GM20431 (cell line): ENCODE data around the gene ATP7B.
"Not testable (repeated sequence)": the region's sequence is repeated elsewhere in the genome, so short reads cannot be mapped to it uniquely, and the experiment has no call there.

Experiments used
- in situ Hi-C: fragments of 300-500 bp; cut with MseI, MboI; formaldehyde crosslinking; loops from one replicate; pipeline ENCODE4 v1.15.0; 2020; ENCODE audit warnings: low sequenced_read_pairs; ENCODE audit not compliant: unreplicated experiment

The ATP7B gene

DNA sequence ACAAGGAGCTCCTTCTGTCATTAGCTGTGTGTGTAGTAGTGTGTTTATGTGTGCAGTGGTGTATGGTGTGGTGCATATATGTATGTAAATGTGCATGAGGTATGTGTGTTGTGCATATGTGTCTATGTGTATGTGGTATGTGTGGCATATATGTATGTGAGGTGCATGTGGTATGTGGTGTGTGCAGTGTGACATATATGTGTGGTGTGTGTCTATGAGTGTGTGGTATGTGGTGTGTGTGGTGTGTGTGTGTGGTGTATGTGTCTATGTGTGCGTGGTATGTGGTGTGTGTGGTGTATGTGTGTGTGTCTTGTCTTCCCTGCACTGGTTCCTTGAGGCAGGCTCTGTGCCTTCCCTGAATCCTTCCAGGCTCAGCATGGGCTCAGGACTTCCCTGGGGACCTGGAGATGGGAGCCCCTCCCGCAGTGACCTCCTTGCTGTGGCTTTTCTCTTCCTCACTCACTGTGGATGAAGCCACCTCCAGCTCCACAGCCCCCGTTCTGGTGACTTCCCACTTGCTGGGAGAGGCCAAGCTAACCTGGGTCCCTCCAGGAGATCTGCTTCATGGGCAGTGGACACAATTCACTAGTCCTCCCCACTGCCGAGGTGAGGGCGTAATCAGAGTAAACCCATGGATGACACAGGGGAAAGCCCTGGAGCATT, 85.3 kb downstream of the ATP7B start:
- in situ Hi-C loops, result no loop called here

DNA sequence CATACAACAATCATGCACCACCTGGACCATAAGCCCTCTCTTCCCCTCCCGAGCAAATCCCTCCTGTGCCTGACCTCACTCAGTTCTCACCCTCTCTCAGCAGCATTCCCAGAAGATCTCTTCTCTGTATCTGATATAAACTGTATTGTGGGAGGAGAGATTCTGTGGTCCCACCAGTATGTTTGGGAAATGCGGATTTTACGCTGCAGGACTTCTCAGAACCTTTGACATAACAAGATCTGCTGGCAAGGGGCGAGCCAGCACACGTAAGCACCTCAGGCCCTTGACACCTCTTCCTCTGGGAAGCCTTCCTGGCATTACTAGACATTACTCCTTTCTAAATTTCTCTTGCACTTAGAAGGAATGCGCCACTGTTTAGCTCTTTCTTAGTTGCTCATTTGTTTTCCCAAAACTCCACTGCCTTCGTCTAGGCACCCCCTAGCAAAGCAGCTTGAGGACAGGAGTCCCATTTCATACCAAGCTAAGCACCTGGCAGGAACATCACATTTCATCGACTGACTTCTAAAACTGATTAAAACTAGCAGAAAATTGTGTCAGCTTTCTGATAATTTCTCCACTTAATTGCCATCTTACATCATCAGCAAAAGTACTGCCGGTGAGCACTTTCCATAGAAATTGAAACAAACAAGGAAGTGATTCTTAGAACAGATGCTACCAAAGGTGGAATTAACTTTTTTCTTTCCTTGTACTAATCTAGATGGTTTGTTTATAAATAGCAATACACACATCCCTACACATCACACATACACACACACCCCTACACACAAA, 86.3 kb downstream of the ATP7B start:
- in situ Hi-C loops, result no loop called here

DNA sequence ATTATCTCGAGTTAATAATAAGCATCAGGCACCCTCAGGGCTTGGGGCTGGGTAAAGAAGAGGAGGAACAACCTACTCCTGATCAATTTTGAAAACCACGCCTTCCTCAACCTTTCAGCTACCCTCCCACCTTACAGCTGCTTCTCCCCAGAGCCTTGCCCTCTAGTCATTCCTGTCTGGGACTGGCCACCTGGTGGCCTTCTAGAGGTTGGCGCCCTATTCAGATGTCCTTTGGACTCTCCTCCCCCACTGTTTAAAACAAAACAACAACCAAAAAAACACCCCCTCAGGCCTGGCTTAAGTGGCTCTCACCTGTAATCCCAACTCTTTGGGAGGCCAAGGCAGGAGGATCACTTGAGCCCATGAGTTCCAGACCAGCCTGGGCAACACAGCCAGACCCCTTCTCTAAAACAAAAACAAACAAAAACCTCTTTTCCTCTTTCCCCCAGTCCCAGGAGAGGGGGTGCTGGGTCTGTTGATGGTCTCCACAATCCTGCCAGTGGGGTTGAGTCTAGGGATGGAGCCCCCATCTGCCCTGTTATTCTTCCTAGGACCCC, 87.2 kb downstream of the ATP7B start:
- in situ Hi-C loops, result no loop called here

DNA sequence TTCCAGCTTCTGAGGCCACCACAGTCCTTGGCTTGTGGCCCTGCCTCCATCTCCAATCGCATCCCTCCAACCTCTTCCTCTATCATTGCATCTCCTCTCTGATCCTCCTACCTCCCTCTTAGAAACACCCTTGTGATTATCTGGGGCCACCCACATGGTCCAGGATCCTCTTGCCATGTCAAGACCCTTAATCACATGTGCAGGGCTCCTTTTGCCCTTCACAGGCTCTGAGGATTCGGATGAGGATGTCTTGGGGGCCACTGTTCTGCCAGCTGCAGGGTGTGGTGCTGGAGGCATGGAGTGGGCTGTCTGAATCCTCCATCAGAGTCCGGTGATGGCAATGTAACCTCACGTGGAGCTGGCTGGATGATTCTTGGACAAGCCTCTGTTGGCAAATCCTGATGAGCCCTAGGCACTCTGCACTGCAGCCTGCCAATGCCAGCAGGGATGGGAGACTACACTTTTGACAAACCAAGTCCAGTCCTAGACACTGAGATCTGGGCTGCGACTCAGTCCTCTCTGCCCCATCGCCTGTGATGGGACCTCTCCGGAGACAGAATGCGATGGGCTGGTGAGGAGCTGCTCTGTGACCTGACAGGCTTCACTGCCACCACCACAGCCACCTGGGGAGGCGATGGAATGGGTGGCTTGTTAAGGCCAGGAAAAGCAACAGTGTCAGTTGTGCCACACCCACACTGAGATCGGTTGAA, 88.3 kb downstream of the ATP7B start:
- in situ Hi-C loops, result no loop called here

DNA sequence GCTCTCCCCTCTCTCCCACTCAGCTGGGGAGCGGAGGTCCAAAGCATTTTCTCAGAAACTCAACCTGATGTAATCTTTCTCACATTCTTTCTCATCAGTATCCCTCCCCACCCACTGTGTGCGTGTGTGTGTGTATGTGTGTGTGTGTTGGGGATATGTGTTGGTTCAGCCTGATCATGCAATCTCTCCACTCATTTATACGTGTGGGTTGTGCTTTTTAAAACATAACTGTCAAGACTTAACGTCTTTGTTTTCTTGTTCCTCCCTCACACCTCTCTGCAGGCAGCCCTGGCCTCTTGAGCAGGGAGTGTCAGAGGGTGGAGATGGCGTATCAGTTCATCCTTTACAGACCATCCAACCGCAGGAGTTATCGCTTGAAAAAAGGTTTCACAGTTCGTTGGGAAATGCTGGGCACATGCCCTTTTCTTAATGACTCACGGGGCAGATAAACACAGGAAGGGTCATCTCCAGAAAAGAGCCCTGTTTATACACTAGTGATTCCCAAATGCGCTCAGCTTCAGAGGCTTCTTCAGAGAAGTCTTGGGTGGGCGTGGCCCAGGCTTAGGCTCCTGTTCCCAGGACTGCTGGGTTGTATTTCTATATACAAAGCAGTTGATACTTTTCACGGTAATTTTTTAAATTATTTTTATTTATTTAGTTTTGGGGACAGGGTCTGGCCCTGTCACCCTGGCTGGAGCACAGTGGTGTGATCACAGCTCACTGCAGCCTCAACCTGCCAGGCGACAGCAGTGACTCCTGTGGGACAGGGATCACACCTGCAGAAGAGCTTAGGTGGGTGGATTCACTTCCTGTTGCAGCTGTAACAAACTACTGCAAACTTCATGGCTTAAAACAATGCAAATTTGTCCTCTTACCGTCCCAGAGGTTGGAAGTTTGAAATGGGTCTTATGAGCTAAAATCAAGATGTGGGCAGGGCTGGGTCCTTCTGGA, 89.2 kb downstream of the ATP7B start:
- in situ Hi-C loops, result no loop called here

DNA sequence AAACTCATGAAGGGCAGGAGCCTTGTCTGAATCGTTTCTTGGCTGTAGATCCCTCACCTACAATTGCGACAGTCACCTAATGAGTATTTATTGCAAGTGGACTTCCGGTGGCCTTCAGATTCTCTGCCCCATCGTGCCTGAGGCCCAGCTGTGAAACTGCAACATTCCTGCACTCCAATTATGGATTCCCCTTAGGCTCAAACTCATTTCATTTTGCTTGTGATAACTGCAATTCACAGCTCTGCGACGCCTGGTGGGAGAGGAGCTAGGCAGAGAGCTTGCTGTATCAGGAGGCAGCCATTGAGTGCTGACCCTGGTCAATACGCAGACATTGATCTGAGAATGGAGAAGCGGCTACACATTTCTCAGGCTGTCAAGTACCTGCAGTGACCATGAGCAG, 90.5 kb downstream of the ATP7B start:
- in situ Hi-C loops, result no loop called here

DNA sequence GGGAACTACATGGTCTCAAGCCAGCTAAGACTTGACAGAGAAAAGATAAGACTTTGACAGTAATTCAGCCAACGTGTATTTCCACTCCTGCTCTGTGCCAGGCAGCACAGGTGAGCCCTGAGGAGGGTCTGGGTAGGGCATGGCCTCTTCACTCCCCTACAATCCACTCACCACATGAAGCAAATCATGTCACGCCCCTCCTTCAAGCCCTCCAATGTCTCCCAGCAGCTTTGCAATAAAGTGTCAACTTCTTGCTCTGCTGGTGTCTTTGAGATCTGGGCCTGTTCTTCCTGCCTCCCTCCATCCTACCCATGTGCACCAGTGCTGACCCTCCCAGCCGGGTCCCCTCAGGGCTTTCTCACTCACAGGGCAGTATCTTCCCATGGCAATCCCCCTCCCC, 91.0 kb downstream of the ATP7B start:
- in situ Hi-C loops, result no loop called here

DNA sequence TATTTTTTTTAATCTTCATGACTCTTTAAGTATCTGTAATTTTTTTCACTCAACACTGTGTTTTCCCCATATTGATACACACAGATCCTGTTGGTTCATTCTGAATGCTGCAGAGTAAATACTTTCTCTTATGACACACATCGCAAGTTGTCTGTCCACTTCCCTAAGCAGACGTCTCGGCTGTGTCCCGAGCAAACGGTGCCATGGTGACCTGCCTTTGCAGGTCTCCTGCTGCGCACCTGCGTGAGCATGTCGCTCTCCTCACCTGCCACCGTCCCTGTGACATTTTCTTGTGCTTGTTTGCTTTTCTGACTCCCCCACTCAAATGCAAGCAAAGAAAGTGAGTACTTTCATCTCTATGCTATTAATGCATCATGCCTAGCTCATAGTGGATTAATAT, 91.7 kb downstream of the ATP7B start:
- in situ Hi-C loops, result no loop called here

DNA sequence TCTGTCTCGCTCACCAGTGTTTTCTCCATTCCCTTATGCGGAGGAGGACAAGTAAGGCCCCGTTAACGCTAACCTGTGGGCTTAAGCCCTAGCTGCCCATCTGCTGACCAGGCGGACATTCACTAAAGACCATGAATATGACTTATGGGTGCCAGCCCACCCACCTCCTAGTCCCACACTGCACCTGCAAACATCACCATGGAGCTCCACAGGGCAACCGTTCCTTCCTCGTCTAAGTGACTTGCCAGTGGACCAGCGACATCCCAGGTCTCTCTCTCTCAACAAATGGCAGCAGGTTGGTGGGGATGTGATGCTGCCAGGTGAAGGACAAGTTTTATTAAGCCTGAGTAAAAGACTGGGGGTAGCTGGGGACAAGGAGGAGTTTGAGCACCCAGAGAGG, 94.3 kb downstream of the ATP7B start:
- in situ Hi-C loops, result no loop called here

DNA sequence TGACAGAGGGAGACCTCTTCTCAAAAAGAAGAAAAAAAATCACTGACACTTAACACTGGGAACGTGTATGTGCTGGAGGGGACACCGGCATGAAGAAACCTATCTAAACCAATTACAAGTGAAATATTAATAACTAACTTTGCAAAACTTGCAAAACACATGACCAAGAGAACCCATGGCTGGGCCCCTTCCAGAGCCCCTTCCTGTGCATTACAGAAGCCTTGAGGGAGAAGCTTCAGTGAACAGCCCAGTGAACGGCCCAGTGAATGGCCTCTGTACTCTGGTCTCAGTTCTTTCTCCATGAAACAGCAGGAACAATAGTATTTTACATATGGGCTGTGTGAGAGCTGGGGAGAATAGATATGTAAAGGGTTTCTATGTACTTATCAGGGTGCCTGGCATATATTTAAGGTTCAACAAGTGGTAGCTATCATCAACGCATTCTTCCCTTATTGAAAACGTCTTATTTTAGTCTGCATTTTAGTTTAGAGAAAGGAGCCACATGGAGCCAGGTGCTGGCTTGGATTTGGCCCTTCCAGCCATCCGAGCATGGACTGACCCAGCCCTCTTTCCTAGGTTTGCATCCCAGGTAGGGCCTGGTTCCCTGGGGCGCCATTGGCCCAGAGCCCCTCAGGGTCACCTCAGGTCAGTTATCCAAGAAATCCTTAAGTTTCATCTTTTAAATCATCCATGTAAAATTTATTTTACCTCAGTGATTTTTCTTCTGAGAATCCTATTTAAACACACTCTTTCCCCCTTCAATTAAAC, 95.0 kb downstream of the ATP7B start:
- in situ Hi-C loops, result no loop called here

DNA sequence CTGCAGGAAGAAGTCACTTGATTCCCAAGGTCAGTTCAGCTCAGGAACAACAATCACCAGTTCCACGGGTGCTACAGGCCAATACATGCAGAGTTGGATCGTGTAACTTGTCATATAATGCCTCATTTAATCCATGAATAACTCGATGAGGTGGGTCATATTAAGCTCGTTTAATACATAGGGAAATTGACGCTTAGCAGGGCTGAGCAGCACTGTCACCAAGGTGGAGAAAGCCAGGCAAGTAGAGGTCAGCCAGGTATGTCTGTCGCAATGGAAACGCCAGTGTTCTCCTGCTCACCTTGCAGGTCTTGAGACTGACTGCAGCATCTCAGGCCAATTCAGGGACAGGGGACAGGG, 97.1 kb downstream of the ATP7B start:
- in situ Hi-C loops, result no loop called here

DNA sequence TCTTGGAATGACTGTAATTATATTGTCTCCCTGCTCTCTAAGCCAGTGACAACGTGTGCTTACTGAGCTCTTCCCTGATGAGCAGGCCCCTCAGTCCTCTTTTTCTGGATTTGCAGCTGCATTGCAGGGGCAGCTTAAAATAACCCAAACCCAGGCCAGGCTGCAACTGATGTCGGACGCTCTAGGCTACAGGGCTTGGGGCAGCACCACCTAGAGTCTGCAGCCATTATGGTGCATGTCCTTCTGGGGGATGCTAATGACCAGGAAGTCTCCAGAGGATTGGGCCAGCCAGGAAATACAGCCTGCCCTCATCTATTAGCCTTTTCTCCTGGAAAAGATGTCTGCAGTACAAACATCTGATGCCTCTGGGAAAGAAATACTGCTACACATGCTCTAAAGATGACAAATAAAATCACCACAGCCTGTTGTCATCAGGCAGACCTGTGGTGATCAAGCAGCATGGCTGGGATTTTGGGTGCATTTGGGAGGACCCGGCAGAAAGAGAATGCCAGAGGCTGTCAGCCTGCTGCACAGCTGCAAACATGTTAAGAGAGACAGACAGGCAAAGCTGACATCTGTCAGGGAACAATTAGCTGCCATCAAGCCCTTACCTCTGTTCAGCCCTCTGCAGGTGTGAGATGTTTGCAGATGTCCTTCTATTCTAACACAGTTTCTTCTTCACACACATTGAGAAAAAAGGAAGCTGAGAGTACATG, 97.7 kb downstream of the ATP7B start:
- in situ Hi-C loops, result no loop called here

DNA sequence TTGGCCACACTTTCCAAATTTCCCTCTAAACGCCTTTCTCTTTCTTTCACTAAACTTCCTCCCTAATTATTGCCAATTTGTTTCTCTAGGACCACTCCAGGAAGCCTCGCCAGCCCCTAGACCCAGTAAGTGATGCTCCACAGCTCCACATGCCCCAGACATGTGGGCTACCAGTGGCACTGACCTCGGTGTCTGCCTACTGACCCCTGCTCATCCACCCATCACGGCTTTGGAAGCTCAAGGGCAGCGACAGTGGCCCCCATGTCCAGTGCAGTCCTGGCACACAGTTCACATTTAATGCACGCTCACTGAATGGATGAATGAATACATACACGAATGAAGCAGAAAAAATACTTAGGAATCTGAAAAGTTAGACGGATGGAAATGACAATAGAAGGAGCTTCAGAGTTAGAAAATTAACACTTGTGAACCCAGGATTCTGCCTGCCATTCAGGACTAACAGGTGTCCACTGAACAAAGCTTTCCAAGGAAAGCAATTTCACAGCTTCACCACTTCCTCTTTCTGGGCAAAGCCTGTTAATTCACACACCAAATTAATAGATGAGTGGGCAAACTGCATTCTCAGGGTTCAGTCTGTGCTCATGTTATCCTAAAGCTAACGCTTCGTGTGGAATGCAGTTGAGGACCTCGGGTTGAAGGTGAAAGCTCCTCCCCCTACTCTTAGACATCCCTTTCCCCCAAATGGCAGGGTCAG, 98.6 kb downstream of the ATP7B start:
- in situ Hi-C loops, result no loop called here

DNA sequence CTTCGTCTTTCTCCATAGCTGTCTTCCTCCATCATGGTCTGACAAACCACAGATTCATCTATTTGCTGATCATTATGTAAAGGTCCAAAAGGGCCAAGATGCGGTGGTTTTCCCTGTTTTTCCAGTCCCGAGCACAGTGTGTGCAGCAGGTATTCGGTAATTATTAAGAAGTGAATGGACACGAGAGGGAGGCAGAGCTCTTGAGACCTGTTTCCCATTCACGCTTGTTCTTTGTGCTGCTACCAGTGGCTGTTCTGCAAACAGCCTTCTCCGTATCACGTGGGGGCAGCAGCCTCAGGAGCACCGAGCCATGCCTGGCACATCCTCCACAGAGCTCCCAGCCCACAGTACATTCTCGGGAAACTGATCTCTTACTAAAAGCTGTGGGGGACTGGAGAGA, 99.2 kb downstream of the ATP7B start:
- in situ Hi-C loops, result no loop called here

DNA sequence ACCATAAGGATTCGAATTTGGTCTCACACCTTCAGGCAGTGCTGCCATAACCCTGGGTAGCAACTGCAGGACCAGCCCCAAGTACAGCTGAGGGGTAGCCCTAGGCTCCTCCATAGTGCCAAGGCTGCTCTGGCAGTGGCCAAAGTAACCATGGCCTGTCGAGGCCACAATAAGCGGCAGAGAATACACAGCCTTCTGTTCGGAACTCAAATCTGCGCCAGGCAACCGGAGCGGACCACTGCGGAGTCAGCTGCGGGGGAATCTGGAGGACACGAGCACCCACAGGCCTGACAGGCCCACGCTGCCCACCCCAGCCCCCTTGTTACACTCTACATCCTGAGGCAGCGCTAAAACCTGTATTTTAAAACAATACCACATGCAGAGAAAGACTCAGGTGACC, 100.7 kb downstream of the ATP7B start:
- in situ Hi-C loops, result no loop called here

DNA sequence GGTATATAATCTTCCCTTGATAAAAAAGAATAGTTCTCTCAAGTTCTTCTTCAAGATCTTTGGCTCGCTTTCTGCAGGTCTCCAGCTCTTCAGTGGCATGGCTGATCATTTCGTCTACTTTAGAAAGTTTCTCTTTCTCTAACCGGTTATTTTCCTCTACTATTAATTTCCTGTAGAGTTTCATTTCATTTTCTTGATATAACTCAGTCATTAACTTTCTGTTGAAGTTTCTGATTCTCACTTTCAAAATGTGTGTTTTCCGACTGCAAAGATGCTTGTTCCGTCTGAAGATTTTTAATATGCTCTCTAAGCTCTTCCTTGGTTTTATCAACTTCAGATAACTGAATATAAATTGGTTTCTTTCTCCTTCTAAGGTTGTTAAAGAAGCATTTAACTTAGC, 102.0 kb downstream of the ATP7B start:
- in situ Hi-C loops, result not testable (repeated sequence)

DNA sequence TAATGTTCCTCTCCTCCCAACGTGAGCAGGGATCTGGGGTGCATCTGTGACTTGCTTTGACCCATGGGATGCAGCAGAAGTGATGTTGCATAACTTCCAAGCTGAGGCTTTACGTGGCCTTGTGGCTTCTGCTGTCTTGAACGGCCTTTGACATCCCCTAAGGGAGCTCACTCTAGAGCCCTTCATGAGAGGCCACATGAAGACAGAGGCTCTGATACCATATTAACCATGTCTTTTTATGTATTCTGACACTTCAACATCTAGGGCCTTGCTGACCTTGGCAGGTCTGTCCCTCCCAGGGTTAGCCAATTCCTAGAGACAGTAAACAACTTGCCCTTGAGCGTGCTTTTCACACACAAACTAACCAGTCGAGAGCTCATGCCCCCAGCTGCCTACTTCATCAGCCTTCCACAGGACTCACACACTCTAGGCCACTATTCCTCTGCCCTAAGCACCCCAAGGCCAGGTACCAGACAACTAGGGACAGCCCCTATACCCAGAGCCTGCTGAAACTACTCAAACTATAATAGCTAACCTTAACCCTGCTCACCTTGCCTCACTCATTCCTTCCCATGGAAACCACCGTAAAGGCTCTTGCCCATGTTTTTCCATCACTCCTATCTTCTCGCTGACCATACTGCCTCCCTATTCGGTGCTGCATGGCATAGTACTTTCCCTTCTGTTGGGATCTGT, 104.1 kb downstream of the ATP7B start:
- in situ Hi-C loops, result no loop called here
